Fibroblast of pulmonary artery (primary cell): Measurements from ENCODE around the gene GPR61.

ENCODE experiments used
- DNase-seq: peaks from one replicate; pipeline ENCODE4 v3.0.0-alpha.2; 2010; ENCODE audit warnings: low read depth
- H3K4me3 ChIP-seq: replicated peaks from 2 replicates; pipeline ENCODE4 v1.5.1; 2011; ENCODE audit warnings: low read depth, mild to moderate bottlenecking, control low read depth, low read length, moderate library complexity
- TF ChIP-seq, protein P1 (sequence below): IDR thresholded peaks from 2 replicates; pipeline ENCODE4 v1.5.1; 2011; ENCODE audit warnings: mild to moderate bottlenecking, control low read depth, low read length, inconsistent platforms; ENCODE audit errors: missing control alignments

GPR61 gene

DNA sequence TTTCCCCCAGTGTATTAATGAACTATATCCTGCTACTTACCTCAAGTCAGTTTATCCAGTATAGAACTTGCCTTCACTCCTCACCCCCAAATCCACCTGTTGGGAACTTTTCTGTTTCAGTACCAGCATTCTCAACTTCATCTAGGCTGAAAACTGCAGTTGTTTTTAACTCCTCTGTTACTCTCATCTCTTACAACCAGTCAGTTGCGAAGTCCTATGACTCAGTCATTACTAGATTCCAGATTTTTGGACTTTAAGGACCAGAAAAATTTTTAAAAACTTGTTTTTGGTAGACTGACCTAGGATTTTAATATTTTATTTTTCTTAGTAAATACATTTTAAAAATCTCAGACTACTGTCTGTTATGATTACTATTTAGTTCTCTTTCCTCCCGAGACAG is 16.9 kb downstream of the GPR61 start:
- H3K4me3 ChIP-seq, result no peak overlapping the region
- TF ChIP-seq, protein P1, sequence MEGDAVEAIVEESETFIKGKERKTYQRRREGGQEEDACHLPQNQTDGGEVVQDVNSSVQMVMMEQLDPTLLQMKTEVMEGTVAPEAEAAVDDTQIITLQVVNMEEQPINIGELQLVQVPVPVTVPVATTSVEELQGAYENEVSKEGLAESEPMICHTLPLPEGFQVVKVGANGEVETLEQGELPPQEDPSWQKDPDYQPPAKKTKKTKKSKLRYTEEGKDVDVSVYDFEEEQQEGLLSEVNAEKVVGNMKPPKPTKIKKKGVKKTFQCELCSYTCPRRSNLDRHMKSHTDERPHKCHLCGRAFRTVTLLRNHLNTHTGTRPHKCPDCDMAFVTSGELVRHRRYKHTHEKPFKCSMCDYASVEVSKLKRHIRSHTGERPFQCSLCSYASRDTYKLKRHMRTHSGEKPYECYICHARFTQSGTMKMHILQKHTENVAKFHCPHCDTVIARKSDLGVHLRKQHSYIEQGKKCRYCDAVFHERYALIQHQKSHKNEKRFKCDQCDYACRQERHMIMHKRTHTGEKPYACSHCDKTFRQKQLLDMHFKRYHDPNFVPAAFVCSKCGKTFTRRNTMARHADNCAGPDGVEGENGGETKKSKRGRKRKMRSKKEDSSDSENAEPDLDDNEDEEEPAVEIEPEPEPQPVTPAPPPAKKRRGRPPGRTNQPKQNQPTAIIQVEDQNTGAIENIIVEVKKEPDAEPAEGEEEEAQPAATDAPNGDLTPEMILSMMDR, result no peak
- DNase-seq, result no peak

DNA sequence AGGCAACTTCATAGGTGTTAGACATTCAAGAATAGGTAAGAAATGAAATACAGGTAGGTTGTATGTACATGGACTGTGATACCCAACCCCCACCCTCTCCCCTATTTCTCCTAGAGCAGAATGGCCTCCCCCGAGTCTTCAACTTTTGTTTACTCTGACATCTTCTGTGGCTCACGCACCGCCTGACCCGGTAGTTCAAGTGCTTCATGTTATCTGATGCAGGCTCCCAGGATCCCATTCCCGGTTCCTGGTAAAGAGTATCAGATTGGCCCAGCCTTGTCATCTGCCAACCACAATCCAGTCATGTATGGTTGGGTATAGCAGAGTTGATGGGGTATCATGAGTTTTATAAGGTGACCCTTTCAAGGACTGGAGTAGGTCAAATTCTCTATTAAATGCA is 17.8 kb downstream of the GPR61 start:
- TF ChIP-seq, protein P1, result no peak
- no peak for DNase-seq
- no peak overlapping the region for H3K4me3 ChIP-seq

DNA sequence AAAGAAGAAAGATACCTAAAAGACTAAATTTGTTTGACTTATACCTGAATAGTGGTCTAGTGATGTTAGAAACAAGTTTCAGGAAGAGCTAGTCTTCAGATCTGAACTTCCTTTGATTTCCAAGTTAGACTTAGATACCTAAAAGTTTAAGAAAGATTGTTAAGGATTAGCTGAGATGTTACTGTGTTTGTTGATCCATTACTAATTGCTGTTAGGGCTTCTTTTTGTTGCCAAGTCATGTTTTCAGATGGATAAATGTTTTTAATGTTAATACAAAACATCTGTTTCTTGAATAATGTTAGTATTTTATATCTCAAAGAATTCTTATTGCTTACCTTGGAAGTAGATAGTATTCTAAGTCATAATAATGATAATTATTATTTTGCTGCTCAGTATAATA is 20.3 kb downstream of the GPR61 start:
- TF ChIP-seq, protein P1, result no peak
- DNase-seq, result no peak
- H3K4me3 ChIP-seq, result no peak overlapping the region

DNA sequence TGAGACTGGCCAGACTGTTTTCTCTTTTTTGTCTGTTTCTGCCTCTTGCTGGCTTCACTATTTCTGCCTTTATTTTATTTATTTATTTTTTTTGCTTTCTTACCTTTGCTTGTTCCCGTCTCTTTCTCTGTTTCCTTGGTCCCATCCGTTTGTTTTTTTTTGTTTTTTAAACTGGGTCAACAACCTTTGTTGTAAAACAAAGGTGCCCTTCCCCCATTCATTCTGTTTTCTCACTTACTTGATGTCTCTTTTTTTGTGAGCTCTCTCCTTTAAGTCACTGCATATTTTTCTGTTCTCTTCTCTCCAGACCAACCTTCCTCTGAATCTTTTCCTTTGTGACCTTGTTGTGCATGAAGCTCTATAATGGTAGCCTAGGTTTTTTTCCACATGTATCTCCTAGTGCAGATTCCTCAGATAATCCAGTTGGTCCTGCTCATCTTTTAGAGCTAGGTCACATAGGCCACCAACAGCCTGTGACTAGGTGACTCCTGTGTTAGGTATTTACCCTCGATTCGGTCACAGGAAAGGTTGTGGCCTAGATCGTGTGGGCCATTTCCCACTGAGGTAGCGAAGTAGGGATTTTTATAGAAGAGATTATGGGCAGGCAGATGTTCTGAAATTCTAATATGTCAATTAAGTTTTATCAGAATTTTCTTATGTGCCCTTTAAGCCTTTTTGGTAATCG is 24.7 kb downstream of the GPR61 start:
- TF ChIP-seq, protein P1, result no peak
- DNase-seq, result no peak
- H3K4me3 ChIP-seq, result no peak overlapping the region

DNA sequence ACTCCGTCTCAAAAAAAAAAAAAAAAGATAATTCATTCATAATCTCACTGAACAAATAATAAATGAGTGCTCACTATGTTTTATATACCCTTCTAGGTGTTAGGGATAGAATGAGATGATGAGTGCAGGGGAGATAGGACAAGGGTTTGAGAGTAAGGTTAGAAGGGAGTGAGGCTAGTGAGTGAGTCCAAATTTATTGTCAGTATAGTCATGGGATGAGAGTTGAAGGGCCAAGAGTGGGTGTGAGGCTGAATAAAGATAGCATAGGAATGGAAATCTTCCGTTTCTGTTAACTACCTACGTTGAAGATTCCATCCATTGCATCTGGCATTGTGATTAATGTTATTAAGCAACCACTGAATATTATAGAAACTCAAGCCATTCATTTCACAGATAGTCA is 25.6 kb downstream of the GPR61 start:
- TF ChIP-seq, protein P1, result no peak
- no peak overlapping the region for H3K4me3 ChIP-seq
- DNase-seq, result no peak

DNA sequence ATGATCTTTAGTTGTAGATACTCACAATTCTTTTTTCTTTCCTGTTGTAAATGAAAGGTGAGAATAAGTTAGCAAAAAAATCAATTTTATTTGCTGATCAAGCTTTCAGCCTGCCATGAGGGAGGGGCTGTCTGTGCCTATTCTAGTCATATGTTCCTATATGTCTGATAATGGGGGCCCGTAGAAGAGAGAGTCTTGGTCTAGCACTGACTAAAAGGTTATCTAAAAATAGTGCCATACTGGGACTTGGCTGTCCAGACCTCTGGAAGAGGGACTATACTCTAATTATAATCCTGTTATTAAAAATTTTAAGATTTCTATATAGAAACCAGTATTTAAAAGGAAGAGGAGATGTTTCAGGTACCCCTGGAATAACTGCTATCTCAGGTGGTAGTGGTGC is 27.3 kb downstream of the GPR61 start:
- H3K4me3 ChIP-seq, result no peak overlapping the region
- TF ChIP-seq, protein P1, result no peak
- DNase-seq, result no peak

DNA sequence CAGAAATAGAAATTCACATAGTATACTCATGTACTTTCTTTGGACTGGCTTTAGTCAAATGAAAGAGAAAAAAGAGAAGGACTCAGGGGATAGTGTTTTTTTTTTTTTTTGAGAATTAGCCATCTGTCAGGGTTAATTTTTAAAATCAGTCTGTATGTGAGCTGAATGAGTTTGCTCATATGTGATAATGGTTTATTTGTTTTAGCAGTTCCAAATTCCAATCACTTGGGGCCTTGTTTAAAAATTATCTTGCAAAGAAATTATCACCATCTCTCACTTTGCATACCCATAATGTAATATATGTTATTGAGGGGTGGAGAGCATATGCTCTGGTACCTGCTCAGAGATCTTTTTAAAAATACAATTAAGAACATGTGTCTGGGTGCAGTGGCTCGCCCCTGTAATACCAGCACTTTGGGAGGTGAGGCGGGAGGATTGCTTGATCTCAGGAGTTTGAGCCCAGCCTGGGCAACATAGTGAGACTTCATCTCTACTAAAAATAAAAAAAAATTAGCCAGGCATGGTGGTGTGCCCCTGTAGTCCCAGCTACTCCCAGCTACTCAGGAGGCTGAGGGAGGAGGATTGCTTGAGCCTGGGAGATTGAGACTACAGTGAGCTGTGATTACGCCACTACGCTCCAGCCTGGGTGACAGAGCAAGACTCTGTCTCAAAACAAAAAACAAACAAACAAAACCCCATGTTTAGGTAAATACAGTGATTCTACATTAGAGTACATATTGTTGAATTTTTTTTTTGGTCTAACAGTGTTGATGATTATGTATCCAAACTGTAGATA is 28.4 kb downstream of the GPR61 start:
- no peak overlapping the region for H3K4me3 ChIP-seq
- TF ChIP-seq, protein P1, result no peak
- no peak for DNase-seq
